SW480 (cell line): ENCODE measurements around the gene TOP3B.

Experiments
- DNase-seq: peaks from one replicate; pipeline ENCODE4 v3.0.0-alpha.2; 2016; ENCODE audit warnings: low spot score

The TOP3B gene

GRCh38 chr22:21961886-21962654, 20.5 kb downstream of the TOP3B start:
- DNase-seq = no peak

DNA sequence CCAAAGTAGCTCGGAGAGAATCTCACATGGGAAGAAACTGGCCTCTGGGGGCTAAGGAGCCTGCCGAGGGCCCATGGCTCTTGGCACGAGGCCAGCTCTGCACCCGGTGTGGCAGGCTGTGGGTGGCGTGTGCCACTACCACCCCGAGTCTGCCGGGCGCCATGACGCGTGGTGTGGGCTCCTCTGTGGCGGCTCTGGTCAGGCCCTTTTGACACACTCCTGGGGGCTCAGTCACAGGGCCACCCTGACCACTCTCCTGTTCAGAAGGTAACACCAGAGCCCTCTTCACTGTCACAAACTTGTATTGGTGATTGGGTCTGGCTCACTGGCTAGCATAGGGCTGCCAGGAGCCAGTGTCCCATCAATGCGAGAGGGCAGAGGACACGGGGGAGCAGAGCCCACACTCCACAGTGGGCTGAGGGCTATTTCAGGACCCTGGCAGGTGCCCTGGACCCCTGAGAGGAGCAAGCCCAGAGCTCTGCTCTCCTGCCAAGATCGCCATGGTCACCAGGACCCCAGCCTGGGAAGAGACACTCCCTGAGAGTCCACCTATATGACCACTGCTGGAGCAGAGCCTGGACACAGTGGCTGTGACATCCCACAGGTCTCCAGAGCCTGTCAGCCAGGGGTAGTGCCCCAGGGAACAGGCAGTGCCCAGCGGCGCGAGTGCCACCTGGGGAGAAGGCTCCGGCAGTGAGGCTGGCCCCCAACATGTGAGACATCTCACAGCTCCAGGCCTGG, 21.3 kb downstream of the TOP3B start:
- no peak for DNase-seq

DNA sequence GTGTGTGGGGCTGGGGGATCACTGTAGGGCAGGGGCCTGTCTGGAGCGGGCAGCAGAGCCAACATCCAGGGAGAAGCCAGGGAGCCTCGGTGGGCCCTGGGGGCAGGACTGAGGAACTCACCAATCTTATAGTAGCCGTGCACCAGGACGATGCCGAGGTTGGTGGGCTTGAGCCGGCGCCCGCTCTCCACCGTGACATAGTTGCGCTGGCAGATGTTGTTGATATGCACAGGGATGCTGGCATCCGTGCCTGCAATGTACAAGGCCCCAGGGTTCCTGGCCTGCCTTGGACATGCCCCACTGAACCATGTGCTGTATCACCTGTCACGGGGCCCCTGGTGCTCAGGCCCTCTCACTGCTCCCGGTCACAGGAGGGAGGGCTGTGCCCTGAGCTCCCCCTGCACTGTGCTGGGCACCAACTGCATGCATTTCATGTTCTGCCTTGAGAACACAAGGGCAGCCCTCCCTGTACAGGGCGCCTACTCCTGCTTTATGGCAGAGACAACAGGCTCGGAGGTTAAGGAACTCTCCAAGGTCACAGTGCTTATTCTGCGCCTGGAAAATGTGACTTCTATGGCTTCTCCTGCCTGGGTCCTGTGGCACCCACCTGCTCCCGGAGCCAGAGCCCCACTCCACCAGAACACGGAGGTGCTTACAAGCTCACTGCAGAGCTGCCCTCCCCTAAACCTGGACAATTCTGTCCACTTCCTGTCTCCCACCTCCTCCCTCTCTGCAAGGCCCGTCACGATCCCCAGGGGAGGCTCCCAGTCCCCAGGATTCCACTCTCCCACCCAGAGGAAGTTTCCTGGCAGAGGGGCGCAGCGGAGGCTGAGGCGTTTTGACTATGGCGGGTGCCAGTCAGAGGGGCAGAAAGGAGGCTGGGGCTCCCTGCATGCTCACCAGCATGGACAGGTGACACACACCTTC, 22.1 kb downstream of the TOP3B start:
- no peak for DNase-seq

- no peak for DNase-seq
Measured at GRCh38 chr22:21959274-21960074, 23.1 kb downstream of the TOP3B start.

DNA sequence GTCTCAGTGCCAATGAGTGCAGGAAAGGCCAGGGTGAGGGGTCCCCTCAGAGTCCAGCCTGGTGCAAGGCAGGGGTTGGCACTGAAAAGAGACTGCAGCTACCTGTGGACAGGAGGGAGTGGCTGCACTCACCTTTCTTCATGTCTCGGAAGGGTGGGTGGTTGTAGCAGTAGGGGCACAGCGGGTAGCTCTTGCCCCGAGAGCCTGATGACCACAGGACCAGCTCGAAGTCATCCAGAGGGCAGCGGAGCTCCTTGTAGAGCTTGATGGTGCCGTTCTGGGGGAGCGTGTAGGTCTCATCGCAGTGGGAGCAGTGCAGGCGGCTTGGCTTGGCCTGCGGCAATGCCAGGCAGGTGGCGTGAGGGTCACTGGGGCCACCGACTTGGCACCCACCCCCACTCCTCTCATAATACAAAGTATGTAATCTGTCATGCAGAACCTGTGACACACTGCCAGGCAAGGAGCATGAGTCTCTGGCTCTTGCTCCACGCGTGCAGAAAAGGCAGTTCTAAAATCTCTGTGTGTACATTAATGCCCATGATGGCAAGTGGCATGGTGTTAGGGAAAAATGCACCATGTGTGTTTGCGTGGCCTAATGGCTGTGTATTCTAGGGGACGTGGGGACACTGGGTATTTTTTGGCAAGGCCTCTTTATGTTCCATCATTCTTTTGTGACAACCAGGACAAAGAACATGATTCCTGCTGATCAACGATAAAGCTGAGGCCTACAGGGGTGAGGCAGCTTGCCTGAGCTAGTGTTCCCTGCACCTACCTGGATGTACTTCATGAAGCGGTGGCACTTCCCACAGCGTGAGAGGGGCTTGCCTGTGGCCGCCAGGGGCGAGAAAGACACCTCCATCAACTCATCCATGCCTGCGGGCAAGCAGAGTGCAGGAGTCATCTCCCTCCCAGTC, 24.0 kb downstream of the TOP3B start:
- DNase-seq = no peak

DNA sequence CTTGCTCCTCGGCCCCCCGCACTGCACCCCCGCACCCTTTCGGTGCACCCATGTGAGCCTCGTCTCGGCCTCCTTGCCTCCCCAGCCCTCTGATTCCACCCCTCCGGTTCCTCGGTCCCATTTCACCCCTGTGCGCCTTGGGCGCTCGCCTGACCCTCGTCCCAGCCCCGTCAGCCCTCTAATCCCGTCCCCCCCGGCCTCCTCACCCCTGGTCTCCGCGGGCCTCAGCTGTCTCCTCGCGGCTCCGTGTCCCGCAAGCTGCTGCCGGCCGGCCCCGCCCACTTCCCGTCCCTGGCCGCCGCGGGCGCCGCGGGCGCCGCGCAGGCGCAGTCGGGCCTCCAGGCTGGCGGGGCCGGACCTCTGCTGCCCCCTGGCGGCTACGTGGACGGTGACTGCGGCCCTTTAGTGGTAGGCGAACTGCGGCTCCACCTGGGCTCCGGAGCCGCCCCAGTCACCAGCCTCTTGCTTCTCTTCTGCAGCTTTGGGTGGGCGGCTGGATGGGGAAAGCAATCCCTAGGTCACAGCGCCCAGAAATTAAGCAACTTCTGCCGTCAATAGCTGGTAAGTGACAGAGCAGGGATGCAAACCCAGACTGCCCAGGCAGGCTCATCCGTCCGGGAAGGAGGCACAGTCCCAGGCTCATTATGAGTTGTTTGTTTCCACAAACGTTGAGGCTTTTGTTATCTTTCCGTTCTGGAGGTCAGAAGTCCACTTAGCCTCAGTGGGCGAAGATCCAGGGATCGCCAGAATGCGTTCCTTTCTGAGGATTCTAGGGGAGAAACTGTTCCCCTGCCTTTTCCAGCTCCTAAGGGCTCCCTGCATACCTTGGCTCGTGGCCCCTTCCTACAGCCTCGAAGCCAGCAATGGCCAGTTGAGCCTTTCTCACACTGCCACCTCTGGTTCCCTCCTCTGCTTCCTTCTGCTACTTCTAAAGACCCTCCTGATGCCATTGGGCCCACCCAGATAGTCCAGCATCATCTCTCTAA, 29.7 kb downstream of the TOP3B start, which contains the start of gene PPM1F:
Gene PPM1F, minus strand, starts transcription at position 263 of the 986 bp plus-strand sequence. CDS start 6,800 bp downstream, outside the sequence.
- DNase-seq = peak; percentile 68

DNA sequence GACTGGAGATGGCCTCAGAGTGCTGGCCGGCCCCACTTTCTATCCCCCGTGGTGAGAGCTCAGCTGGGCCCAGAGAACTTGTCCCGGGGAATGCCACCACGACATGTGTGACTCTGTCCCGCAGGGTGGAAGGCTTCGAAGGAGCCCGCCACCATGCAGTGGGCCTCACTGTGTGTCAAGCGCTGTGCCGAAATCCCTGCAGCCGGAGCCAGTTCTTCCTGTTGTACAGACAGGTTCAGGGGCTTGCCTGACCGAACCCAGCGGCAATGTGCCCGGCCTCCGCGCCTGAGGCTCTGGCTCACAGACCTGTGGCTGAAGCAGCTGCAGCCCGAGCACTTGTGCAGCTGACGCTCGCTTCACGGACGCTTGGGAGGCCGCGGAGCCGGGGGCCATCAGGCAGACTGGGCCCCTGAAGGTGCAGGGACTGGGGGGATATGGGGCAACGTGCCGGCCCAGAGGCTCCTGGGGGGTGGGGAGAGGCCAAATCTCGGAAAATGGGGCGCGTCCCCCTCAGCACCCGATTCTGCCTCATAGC, 30.6 kb downstream of the TOP3B start:
- no peak for DNase-seq

DNA sequence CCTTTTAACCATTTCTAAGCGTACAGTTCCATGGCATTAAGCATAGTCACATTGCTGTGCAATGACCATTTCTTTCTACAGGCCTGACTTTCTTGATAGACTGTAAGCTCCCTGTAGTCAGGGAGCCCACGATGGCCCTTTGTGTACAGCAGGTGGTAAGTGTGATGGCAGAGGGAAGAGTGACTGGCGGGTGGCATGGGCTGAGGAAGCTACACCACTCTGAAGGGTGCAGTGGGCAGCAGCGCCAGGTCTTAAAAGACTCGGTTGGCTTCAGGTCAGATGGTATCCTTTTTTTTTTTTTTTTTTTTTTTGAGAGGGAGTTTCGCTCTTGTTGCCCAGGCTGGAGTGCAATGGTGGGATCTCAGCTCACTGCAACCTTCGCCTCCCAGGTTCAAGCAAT, 31.5 kb downstream of the TOP3B start:
- DNase-seq = no peak

- no peak for DNase-seq
Measured at GRCh38 chr22:21949948-21950347, 32.6 kb downstream of the TOP3B start.

DNA sequence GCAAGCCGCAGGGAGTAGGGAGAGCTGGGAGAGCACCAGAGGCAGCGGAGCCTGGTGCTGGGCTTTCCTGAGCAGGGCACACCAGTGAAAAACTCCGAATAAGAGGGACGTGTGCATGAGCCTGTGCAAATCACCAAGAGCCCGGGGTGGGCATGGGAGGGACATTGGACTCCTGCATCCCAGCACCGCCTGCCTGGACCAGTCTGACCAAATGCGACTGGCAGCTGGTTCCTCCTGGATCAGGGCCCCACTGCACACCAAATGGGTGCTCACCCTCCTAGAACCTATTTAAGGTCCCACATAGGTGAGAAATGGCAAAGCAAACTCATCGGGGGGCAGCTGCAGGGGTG, 33.0 kb downstream of the TOP3B start:
- no peak for DNase-seq

DNA sequence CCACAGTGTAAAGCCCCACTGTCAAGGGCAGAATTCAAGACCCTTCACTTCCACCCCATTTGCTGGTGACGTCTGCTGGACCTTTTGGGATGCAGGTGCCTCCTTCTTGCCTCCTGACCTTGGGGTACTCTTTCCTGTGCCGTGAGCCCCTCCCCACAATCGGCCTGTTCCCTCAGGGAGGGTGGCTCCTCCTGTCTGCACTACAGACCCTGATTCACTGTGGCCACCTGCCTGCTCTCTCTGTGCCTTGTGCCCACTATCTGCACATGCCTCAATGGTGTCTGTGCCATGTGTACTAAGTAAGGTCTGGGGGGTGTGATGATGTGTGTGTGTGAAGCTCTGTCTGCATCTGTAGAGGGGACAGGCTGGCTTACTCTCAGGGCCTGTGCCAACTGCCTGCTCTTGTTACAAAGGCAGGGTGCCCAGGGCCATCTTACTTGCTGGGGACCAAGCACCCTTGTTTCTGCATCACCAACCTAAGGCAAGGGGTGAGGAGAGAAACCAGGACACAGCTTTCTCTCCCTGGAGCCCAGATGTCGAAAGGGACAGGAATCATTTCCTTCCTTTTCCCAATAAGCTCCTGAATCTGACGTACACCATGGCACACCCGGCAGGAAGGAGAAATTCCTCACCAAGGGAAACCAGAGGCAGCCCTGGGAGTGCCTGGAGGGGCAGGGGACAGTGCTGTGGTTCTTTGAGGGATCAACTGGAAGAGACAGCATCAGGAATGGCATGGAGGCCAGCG, 33.6 kb downstream of the TOP3B start:
- DNase-seq = no peak

DNA sequence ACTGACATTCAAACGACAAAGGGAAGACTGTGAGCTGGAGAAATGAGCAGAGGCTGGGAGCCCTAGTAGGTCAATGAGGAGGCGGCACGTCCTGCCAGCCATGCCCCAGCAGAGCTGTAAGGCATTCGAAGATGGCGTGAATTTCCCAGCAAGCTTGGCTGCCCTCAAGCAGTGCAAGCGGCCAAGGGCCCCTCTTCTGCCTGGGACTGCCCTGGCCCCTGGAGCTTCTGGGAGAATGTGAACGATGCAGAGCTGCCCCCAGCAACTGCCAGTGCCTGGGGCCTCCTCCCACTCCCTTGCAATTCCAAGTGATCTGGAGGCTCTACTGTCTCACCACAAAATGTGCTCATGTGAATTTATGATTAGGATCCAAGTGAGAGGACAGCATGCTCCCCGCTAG, 34.2 kb downstream of the TOP3B start:
- DNase-seq = no peak

DNA sequence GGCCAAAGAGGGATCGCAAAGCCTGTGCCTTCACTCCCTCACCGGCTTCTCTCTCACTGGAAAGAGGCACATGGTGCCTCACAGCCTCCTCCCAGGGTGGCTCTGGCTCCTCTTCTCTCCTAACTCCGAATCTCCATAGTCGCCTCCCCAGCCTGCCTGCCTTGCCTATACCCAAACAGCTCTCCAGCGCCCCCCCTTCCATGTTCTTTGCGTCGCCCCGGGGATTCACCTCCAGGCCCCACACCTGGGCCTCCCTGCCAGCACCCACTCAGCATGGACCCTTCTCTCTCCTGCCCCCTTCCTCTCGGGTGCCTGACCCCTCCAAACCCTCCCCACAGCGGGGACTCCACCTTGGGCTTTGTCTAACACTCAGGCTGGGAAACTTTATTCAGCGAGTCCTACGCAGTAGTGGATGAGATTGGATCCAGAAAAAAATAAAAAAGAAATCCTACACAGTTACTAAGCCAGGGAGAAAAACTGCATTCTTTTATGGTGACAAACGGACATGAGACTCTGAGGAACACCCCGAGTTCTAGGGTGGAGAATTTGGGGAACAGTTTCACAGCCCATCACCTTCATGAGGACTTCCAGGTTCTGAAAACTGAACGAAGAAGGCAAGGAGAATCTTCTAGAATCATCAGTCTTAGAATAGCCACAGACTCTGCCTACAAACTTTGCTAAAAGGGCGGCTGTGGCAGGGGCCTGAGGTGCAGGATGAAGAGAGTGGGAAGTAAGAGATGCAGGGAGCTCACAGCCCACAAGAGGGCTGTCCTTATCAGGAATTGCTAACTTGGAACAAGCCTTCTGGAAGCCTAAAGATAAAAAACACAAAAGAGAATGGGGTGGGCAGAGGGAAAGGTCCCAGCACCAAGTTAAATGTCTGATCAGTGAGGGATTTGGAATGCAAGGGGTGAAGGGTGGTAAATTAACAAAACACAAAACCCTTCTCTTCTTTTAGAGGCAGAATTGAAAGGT, 35.3 kb downstream of the TOP3B start:
- DNase-seq = no peak

DNA sequence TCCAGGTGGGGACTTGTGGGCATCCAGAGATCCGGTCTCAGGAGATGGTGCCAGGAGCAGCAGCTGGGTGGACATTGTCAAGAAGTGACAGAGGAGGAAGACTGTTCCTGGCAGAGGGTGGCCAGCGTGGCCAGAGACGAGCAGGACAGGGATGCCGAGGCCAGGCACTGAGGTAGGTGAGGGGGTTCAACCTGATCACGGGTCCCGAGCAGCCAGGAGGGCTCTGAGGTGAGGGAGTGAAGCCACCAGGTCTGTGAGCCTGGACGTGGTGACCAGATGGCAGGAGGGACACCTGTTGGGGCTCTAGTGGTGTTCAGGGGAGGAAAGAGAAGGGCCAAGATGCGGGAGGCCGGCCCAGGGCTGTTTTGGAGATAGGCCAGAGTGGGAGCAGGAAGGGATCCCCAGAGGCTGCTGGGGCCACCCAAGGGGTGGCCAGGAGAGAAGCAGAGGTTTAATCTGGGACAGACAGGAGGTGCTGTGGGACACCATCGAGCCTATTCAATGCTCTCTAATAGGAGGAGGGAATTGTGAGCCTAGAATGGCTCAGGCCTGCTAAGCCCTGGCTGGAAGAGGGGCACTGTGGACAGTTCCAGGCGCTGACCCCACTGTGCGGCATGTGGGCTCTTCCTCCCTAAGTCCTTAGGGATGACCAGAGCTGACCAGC, 36.2 kb downstream of the TOP3B start:
- DNase-seq = no peak

DNA sequence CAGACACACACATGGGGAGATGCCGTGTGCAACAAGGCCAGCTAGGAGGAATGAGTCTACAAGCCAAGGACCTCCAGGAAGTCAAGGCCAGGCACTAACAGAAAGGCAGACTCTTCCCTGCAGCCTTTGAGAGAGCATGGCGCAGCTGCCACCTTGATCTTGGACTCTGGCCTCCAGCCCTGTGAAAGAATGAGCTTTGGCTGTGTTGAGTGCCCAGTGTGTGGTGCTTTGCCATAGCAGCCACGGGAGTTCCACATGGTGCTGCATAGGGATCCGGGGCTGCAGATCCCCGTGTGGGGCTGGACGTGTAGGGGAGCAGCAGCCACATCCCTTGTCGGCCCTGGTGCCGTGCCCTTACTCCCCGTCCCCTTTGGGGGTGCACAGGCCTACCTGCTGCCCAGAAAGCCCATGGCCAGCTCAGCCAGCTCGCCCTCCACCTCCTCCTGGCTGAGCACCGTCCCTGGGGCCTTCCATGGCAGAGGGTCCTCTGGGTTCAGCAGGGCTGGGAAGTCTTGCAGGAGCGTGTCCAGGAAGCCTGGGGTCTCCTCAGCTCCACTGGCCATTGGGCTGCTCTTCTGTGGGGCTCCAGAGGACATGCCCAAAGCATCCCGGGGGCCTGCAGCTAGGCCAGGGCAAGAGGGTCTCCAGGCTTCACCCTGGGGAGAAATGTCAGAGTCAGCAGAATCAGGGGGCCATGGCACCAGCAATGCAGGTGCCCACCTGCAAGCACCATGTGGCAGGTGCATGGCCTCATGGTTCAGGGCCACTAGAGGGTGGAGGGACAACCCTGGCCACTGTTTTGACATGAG, 36.9 kb downstream of the TOP3B start:
- DNase-seq = no peak

DNA sequence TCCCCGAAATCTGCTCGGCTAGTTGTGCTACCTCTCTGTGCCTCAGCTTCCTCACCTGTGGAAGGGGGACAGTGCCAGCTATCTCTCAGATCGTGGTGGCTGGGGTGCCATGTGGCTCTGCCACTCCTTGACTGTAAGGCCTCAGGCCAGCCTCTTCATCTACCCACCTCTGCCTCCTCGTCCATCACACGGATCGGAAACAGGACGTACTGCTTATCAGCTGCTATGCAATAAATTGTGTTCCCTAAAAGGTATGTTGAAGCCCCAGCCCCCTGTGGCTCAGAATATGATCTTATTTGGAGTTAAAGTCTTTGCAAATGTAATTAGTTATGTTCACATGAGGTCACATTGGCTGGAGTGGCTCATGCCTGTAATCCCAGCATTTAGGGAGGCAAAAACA, 37.7 kb downstream of the TOP3B start:
- no peak for DNase-seq
